AG09319 (cell line): ENCODE data around the gene RAI2.

Experiments used
- DNase-seq: peaks from one replicate; pipeline ENCODE4 v3.0.0-alpha.2; 2010; ENCODE audit warnings: low read depth; ENCODE audit errors: extremely low read depth
- CTCF ChIP-seq: IDR thresholded peaks from 2 replicates; pipeline ENCODE4 v1.5.1; 2011; ENCODE audit warnings: low read depth, mild to moderate bottlenecking, inconsistent platforms, low read length, moderate library complexity

Gene RAI2

DNA sequence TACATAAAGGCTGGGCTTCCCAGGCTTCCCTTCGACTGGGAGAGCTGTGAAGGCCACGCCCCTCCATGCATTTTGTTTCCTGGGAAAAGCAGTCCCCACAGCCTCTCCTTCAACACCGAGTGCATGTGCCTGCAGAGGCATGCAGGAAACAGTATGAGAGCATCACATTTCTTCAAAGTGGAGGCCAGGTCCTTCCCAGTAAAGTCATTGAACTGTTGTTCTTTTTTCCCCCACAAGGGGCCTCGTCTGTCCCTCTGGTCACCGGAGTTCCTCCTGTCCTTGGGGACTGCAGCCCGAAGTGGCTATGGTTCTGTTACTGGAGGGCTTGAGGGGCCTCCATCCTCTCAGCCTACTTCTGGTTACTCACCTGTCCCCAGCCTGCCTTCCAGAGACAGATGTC lies 56.0 kb downstream of the RAI2 start:
- no peak for TF ChIP-seq CTCF
- DNase-seq: no peak

GRCh38 chrX:17803449-17803848 lies 57.6 kb downstream of the RAI2 start:
- TF ChIP-seq CTCF: no peak
- no peak for DNase-seq

DNA sequence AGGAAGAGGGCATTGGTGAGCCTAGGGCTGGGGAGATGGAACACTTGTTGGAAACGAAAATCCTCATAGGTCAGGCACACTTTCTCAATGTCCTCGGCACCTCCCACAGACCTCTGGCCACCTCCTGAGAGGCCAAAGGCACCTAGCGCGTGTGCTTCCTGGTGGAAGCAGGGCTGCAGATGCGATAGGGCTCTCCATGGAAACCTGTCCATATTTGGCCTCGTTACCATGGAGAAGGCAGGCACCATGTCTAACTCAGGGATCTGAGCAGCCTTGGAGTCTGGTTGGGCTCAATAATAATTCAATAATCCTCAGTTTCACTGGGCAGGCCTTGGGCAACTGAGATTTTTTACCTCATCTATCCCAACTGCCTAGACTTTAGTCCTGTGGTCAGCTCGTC lies 58.3 kb downstream of the RAI2 start:
- DNase-seq: no peak
- TF ChIP-seq CTCF: no peak

- DNase-seq: no peak
- no peak for TF ChIP-seq CTCF
Observed at GRCh38 chrX:17801431-17801830, 59.7 kb downstream of the RAI2 start.

DNA sequence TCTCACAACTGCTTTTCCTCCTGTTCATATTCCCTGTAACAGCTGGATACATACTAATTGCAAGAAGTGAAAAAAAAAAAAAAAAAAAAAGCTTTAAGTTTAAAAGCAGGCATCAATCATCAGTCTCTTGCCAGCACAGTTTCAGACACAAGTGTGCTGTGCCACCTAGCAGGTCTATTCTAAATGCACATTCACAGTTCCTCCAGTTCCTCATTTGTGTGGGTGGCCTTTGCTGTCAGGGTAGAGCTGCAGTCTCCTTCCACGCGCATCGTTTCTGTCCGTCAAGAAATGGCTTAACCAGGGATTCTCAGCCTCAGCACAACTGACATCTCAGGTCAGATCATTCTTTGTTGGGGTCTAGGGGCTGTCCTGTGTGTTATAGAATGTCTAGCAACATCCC lies 62.2 kb downstream of the RAI2 start:
- TF ChIP-seq CTCF: no peak
- DNase-seq: no peak

- no peak for TF ChIP-seq CTCF
- no peak for DNase-seq
Observed at GRCh38 chrX:17792826-17793225, 68.3 kb downstream of the RAI2 start.

DNA sequence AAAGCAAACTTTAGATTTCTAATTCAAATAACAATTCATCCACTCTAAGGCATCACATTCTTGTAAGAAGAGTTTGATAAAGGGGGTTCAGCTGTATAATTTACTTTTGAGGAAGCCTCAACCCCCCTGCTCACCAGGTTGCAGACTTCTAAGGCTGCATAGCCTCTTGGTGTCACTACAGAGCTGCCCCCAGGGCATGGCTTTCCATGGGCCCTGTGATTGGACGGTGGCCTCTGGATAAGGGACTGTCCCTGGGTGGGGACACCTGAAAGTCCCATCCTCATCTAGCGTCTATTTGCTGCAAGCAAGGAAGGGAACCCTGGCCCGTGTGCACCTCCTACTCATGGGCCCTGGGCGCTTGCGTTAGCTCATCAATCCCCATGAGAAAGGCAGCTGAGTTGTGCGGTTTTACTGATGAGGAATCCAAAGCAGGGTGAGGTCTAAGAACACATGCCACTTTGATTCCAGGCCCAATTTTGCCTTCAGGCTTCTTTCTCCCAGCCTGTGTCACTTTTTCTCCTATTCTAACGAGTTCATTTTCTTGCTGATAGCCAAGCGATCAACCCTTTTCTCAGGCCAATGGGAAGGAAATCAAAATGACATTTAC lies 72.0 kb downstream of the RAI2 start:
- no peak for DNase-seq
- no peak for TF ChIP-seq CTCF
